CD4-positive, alpha-beta T cell (primary cell): ENCODE measurements around the gene AGR3. TPM values are rescaled to one million over a fixed set of nuclear protein-coding genes. Genes with fewer than 3 reads are reported as not detected.

Experiments
- ATAC-seq: fragments of 200-7000 bp; cut with Tn5 transposase; one replicate; pipeline ENCODE4 v1.10.0; 2022; ENCODE audit warnings: mild to moderate bottlenecking; ENCODE audit not compliant: poor library complexity
- CTCF ChIA-PET: fragments of 350-600 bp; sonication (Branson Sonifier 250); formaldehyde crosslinking; loops from one replicate; lab custom pipeline; 2021; ENCODE audit warnings: antibody characterized with exemption, inconsistent platforms; lab: Charles Lee
- POLR2A ChIA-PET: fragments of 350-600 bp; sonication (Branson Sonifier 250); formaldehyde crosslinking; loops from one replicate; lab custom pipeline; 2021; ENCODE audit warnings: antibody characterized with exemption, inconsistent platforms; lab: Charles Lee
- DNase-seq, 14 experiments: peaks; one replicate each; pipeline ENCODE4 v3.0.0-alpha.2; 2013 to 2020; ENCODE audit warnings: mixed read lengths in 2 of 14
- H3K27ac ChIP-seq, 2 donors: one replicate each; pipeline versions ENCODE4 v1.5.1 to v1.7.0; 2013; ENCODE audit warnings: low read length in 2 of 2, low read depth in 1 of 2, mild to moderate bottlenecking in 1 of 2
- H3K27me3 ChIP-seq, 2 experiments: 1 replicate in 1 of 2; 2 replicates in 1 of 2; pipeline versions ENCODE4 v1.6.1 to v1.7.0; 2013; ENCODE audit warnings: low read length in 2 of 2, control low read depth in 1 of 2, mild to moderate bottlenecking in 1 of 2, moderate library complexity in 1 of 2; ENCODE audit not compliant: insufficient read depth in 2 of 2, control insufficient read depth in 1 of 2
- H3K36me3 ChIP-seq: one replicate; pipeline ENCODE4 v1.6.1; 2013; ENCODE audit warnings: low read length, control low read depth; ENCODE audit not compliant: insufficient read depth
- H3K4me1 ChIP-seq: one replicate; pipeline ENCODE4 v1.6.1; 2013; ENCODE audit warnings: low read length, control low read depth; ENCODE audit not compliant: insufficient read depth
- H3K4me3 ChIP-seq: one replicate; pipeline ENCODE4 v1.5.1; 2013; ENCODE audit warnings: mild to moderate bottlenecking, low read length, moderate library complexity
- H3K9me3 ChIP-seq, 2 experiments: 1 replicate in 1 of 2; 2 replicates in 1 of 2; pipeline versions ENCODE4 v1.6.1 to v1.7.0; 2013; ENCODE audit warnings: low read length in 2 of 2, mild to moderate bottlenecking in 2 of 2, control low read depth in 1 of 2, moderate library complexity in 1 of 2; ENCODE audit not compliant: control insufficient read depth in 1 of 2, insufficient read depth in 1 of 2
- H3K27ac Mint-ChIP-seq: one replicate; pipeline ENCODE4 v1.8.0; 2020; ENCODE audit warnings: mixed read lengths
- H3K27me3 Mint-ChIP-seq: one replicate; pipeline ENCODE4 v1.8.0; 2021; ENCODE audit warnings: mixed read lengths
- H3K36me3 Mint-ChIP-seq: one replicate; pipeline ENCODE4 v1.8.0; 2021; ENCODE audit warnings: low read depth, mixed read lengths
- H3K4me1 Mint-ChIP-seq: one replicate; pipeline ENCODE4 v1.8.0; 2021; ENCODE audit warnings: low read depth, mixed read lengths
- H3K4me3 Mint-ChIP-seq: one replicate; pipeline ENCODE4 v1.8.0; 2020; ENCODE audit warnings: mild to moderate bottlenecking, mixed read lengths
- H3K9me3 Mint-ChIP-seq: one replicate; pipeline ENCODE4 v1.8.0; 2020; ENCODE audit warnings: mixed read lengths
- intact Hi-C, 2 experiments: fragments of 100-400 bp; cut with DNase I in 1 of 2; cut with micrococcal nuclease in 1 of 2; formaldehyde crosslinking; loops; one replicate each; pipeline versions ENCODE4 v1.15.1 to v1.9.0; 2023 to 2025; cut with DNase I, micrococcal nuclease
- total RNA-seq, 174 experiments: library from RNA in 2 of 174; stranded (reverse) in 2 of 174; gene quantifications; one replicate each; pipeline ENCODE4 v1.2.3 and lab custom pipeline; 2021 to 2026
- TF ChIP-seq, protein P1 (sequence below): fragments of 200-600 bp; IDR thresholded peaks from one replicate; pipeline ENCODE4 v1.8.0; 2022; ENCODE audit warnings: antibody characterized with exemption, mild to moderate bottlenecking

AGR3 gene
- total RNA-seq, 2 experiments from 2014 or later, result not detected

- Histone ChIP-seq H3K4me1 (no peaks in the 10 kb centered on the region), H3K27ac (no peak overlapping the region), H3K27me3 (no peaks in the 10 kb centered on the region), H3K36me3 (no peaks in the 10 kb centered on the region), H3K4me3 (no peak overlapping the region), H3K9me3 (no peaks in the 10 kb centered on the region)
- H3K9me3 Mint-ChIP-seq, result no peaks in the 10 kb centered on the region
- DNase-seq, result no peak
- no peak for ATAC-seq
- intact Hi-C loops, result no loop called here
- H3K27ac Mint-ChIP-seq, result no peak overlapping the region
- H3K4me3 Mint-ChIP-seq, result no peak overlapping the region
- CTCF ChIA-PET, result interaction anchor here (0.8 kb wide), 1 partner anchor 8 kb away, joined by 3 read pairs; no protein-coding TSS in a partner anchor
- no peaks in the 10 kb centered on the region for H3K36me3 Mint-ChIP-seq
- H3K4me1 Mint-ChIP-seq, result peaks cover 5% of the 10 kb centered on the region
- POLR2A ChIA-PET, result no interaction called here
- H3K27me3 Mint-ChIP-seq, result peaks cover 6% of the 10 kb centered on the region
- TF ChIP-seq, protein P1, sequence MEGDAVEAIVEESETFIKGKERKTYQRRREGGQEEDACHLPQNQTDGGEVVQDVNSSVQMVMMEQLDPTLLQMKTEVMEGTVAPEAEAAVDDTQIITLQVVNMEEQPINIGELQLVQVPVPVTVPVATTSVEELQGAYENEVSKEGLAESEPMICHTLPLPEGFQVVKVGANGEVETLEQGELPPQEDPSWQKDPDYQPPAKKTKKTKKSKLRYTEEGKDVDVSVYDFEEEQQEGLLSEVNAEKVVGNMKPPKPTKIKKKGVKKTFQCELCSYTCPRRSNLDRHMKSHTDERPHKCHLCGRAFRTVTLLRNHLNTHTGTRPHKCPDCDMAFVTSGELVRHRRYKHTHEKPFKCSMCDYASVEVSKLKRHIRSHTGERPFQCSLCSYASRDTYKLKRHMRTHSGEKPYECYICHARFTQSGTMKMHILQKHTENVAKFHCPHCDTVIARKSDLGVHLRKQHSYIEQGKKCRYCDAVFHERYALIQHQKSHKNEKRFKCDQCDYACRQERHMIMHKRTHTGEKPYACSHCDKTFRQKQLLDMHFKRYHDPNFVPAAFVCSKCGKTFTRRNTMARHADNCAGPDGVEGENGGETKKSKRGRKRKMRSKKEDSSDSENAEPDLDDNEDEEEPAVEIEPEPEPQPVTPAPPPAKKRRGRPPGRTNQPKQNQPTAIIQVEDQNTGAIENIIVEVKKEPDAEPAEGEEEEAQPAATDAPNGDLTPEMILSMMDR, result no peak
Observed at GRCh38 chr7:16889305-16889704, 7.5 kb upstream of the AGR3 start.

DNA sequence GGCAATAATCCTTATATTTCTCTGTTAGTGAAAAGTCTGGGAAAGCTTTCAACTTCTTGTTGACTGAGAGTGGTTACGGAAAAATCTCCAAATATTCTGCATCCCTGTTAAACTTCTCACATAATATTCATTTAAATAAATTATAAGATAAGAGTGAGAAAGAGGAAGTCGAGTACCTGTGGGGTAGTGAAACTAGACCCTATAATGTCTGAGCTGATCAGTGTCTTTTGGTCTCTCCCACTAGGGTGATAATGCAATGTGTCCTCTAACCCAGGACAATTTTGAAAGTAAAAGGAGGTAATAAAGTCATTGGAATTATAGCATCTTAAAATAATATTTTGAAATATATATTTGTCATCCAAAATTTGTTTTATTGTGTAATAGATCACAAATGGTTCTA is 2.1 kb upstream of the AGR3 start:
- Histone ChIP-seq H3K27ac (no peak overlapping the region), H3K9me3 (no peaks in the 10 kb centered on the region), H3K4me1 (no peaks in the 10 kb centered on the region), H3K4me3 (no peak overlapping the region), H3K27me3 (no peaks in the 10 kb centered on the region), H3K36me3 (no peaks in the 10 kb centered on the region)
- CTCF ChIA-PET, result no interaction called here
- TF ChIP-seq, protein P1, result no peak
- no peak for ATAC-seq
- H3K4me1 Mint-ChIP-seq, result no peaks in the 10 kb centered on the region
- H3K27me3 Mint-ChIP-seq, result peaks cover 6% of the 10 kb centered on the region
- no peak overlapping the region for H3K4me3 Mint-ChIP-seq
- intact Hi-C loops, result no loop called here
- H3K36me3 Mint-ChIP-seq, result no peaks in the 10 kb centered on the region
- POLR2A ChIA-PET, result no interaction called here
- no peaks in the 10 kb centered on the region for H3K9me3 Mint-ChIP-seq
- no peak for DNase-seq
- H3K27ac Mint-ChIP-seq, result no peak overlapping the region

GRCh38 chr7:16880554-16880953 is 1.2 kb downstream of the AGR3 start:
- no peaks in the 10 kb centered on the region for H3K36me3 ChIP-seq
- H3K9me3 ChIP-seq, result no peaks in the 10 kb centered on the region
- CTCF ChIA-PET, result no interaction called here
- Mint-ChIP-seq H3K27ac (no peak overlapping the region), H3K9me3 (no peaks in the 10 kb centered on the region), H3K4me3 (no peak overlapping the region), H3K36me3 (no peaks in the 10 kb centered on the region), H3K27me3 (no peaks in the 10 kb centered on the region), H3K4me1 (no peaks in the 10 kb centered on the region)
- POLR2A ChIA-PET, result no interaction called here
- TF ChIP-seq, protein P1, result no peak
- ATAC-seq (no peak), DNase-seq (no peak)
- H3K4me3 ChIP-seq, result no peak overlapping the region
- intact Hi-C loops, result no loop called here
- H3K4me1 ChIP-seq, result no peaks in the 10 kb centered on the region
- H3K27me3 ChIP-seq, result no peaks in the 10 kb centered on the region
- H3K27ac ChIP-seq, result no peak overlapping the region
